GM18517 (cell line): ENCODE results near the gene ARHGDIG.
"Not testable (repeated sequence)": the region's sequence is repeated elsewhere in the genome, so short reads cannot be mapped to it uniquely, and the experiment has no call there.

Source experiments
- ATAC-seq: cut with Tn5 transposase; IDR thresholded peaks from one replicate; pipeline ENCODE4 v1.9.1; 2021; ENCODE audit warnings: mild to moderate bottlenecking, moderate library complexity; ENCODE audit not compliant: unreplicated experiment

Gene ARHGDIG

DNA sequence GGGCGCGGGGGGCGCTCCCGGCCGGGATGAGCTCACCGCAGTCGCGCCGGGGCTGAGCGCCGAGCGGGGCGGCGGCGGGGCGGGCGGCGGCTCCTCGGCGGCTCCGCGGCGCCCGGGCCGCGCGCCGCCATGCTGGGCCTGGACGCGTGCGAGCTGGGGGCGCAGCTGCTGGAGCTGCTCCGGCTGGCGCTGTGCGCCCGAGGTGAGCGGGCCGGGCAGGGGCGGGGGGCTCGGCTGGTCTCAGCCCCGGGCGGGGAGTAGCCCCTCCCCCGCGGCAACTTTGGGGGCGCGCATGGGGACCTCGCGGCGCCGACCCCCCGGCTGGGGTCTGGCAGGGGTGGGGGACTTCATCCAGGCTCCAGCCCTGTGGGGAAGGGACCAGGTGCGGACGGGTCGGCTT, at the start of gene ARHGDIG:
Gene ARHGDIG, plus strand, starts transcription at position 40 of the 400 bp plus-strand sequence. Its CDS starts 90 bp downstream, at position 130.
- ATAC-seq, result no peak

DNA sequence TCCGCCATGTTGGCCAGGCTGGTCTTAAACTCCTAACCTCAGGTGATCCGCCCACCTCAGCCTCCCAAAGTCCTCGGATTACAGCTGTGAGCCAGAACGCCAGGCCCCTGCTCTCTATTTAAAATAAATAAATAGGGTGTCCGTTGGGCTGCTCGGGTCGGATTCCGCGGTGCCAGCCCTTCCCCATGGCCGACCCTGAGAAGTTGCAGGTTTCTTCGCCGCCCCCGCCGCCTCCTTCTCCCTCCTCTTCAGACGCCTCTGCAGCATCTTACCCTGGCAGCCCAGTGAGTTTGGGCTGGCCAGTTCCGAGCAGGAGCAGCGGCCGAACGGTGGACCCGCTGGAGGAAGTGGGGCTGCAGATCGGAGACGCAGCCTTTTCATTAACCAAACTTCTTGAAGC, 49.4 kb upstream of the ARHGDIG start:
- ATAC-seq, result no peak

DNA sequence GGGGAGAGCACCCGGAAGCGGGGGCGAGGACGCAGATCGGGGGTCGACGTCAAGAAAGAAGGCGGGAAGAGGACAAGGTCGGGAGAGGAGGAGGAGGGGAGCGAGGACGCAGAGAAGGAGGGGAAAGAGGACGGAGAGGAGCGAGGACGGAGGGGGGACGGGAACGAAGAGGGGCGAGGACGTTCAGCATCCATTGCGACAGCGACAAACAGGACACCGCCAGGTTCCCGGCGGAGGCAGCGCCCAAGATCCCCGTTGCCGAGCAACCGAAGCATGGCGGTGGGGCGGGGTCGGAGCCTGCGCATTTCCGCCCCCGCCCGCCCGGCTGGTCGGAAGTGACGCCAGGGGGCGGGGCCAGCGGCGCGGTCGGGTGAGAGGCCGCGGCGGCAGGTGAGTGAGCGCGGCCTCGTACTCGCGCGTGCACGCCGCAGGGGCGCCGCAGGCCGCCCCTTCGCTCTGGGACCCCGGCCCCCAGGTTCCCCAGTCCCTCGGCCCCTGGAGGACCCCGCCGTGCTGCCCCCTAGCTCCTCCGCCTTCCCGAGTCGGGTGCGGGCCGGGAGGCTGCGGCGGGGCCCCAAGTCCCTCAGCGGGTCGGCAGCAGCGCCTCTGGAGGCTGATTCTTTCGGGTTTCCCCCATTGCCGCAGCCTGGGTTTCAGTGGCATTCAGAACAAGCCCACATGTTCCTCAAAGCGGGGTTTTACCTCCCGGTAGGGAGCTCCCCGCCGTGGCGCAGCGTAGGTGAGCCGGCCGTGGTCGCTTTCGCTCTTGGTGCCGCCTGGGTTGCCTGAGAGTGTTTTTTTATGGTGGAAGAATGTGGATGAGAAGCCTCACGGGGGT, 45.7 kb upstream of the ARHGDIG start, which contains the start of gene FAM234A:
Gene FAM234A, plus strand, starts transcription at position 354 of the 838 bp plus-strand sequence. CDS start 19,593 bp downstream, outside the sequence.
- ATAC-seq, result peak; percentile 85

DNA sequence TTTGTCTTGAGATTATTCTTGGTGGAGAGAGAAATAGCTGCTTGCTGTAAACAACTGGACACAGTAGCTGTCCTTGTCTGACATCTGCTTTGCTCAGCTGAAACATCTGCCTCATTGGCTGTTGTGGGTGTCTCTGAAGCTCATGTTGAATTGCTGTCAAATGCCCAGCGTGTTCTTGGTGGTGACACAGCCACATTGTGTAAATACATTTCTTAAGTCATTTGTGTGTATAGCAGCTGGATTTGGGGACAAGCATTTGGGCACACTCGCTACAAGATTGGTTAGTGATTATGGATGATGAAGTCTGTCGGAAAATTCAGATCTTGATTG, 40.5 kb upstream of the ARHGDIG start:
- no peak for ATAC-seq

DNA sequence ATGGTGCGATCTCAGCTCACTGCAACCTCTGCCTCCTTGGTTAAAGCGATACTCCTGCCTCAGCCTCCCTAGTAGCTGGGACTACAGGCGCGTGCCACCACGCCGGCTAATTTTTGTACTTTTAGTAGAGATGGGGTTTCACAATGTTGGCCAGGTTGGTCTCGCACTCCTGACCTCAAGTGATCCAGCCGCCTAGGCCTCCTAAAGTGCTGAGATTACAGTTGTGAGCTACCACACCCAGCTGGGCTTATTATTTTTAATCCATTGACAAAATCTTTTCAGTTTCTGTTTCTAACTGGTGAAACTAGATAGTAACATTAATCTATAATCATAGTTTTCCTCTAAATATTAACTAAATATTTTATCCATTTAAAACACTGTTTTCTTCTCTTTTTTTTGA, 39.8 kb upstream of the ARHGDIG start:
- no peak for ATAC-seq

DNA sequence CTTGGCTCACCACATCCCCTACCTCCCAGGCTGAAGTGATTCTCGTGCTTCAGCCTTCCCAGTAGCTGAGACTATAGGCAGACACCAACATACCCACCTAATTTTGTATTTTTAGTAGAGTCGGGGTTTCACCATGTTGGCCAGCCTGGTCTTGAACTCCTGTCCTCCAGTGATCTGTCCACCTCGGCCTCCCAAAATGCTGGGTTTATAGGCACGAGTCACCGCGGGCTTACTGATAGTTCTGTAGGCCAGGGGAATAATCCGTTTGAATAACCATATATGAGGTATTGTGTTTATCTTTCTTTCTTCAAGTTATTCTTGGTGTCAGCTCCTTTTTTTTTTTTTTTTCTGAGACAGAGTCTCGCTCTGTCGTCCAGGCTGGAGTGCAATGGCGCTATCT, 38.1 kb upstream of the ARHGDIG start:
- ATAC-seq, result no peak

DNA sequence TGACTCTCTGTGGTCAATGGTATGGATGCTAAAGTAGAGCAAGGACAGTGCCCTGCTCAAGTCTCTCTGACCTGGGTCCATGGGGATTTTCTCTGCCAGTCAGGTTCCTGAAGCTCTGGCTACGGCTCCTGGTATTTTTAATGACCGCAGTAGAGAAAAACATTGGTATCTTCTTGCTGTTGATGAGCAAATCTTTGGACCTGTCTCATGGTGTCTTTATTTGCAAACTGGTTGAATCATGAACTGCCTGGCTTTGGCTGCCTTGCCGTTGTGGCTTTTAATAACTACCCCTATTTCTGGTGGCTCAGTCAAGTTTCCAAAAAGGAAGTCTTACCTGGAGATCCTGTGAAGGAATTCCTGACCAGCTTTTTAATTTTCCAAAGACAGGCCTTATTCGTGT, 37.0 kb upstream of the ARHGDIG start:
- ATAC-seq, result no peak

DNA sequence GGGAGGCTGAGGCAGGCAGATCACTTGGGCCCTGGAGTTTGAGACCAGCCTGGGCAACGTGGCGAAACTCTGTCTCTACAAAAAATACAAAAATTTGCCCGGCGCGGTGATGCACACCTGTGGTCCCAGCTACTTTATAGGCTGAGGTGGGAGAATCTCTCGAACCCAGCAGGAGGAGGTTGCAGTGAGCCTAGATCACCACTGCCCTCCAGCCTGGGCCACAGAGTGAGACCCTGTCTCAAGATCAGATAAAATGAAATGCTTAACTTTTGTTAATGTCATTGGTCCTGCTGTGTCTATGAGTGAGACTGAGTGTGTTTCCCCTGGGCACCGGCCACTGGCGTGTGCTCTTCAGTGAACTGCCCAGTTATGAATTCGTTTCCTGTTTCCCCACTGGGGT, 35.3 kb upstream of the ARHGDIG start:
- ATAC-seq, result no peak

DNA sequence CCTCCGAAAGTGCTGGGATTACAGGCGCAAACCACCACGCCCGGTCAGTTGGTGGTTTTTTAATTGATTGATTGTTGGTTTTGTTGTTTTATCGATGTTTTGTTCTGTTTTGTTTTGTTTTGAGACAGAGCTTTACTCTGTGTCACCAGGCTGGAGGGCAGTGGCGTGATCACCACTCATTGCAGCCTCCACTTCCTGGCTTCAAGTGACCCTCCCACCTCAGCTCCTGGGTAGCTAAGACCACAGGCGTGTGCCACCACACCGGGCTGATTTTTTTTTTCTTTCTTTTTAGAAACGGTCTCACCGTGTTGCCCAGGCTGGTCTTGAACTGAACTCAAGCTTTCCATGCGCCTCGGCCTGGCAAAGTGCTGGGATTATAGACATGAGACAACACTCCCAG, 33.4 kb upstream of the ARHGDIG start:
- ATAC-seq, result no peak

DNA sequence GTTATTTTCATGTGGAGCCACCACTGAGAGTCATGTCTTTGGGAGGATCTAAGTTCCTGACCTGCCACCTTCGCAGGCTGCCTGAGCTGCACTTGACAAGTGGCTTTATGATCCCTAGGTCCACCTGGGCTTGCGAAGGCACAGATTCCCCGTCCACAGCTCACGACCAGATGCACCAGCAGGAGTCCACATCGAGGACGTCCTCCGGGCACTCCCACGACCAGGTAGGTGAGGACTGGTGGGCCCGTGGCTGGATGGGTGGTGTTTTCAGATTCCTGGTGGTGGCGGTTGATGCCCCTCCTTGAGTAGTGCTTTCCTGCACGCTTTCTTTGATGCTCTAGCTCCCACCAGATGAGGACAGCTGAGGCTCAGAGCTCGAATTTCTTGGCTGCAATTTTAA, 31.0 kb upstream of the ARHGDIG start:
- ATAC-seq, result no peak

DNA sequence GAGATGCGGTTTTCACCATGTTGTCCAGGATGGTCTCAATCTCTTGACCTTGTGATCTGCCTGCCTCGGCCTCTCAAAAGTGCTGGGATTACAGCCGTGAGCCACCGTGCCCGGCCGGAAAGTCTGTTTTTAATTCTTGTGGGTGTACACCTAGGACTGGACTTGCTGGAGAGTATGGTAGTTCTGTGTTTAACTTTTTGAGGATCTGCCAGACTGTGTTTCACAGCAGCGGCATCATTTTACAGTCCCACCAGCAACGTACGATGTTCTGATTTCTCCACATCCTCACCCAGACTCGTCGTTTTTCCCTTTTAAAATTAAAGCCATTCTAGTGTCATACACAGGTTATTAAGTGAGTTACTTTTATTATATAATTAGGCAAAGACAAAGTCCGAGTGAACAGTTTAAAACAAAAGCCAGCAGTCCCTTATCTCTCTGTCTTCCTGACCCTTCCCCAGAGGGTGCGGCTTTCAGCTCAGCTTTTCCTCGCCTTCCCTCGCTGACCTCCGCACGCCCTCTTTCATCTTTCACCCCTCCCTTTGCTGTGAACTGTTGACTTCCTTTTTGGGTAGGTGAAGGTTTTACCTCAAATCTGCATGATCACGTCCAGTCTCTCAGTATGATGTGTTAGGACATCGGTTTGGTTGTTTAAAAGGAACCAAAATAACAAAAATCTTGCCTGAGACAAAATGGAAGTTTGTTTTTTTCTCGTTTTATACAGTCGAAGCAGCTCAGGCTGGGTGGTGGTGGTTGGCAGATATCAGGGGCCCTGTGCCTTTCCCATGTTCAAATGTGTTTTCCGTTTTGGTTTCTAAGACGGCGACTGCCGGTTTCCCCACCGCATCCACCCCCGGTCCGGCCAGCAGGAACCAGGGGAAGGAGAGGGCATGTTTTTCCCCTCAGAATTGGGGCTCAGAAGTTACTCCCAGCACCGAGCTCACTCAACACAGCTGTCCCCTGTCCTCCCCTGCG, 27.7 kb upstream of the ARHGDIG start:
- peak; percentile 51 for ATAC-seq

DNA sequence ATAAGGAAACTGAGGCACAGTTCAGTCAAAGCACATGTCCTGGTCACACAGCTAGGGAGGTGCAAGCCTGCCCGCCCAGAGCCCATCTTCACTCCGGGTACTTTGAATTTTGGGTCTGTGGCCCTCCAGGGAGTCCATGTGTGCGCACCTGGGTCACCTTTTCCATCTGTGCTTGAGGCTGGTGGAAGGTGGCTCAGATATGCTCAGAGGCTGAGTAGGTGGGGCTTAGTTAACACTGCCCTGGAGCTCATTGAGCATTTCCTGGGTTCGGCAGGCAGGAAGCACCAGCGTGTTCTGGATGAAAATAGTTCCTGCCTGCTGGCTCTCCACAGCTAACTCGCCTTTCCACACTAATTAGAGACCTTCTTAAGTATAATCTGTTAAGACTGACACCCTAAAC, 26.6 kb upstream of the ARHGDIG start:
- ATAC-seq, result no peak

DNA sequence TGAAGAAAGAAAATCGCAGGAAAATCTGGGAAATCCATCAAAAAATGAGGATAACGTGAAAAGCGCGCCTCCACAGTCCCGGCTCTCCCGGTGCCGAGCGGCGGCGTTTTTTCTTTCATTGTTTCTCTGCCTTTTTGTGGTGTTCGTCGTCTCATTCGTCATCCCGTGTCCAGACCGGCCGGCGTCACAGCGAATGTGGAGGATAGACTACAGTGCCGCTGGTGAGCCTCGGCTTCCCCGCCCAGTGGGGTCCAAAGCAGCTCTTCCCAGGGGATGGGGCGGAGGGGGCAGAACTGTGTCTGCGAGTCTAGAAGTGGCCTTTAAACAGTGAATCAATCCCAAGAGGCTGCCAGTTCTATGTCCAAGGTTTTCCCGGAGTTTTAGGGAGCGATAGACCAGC, 25.9 kb upstream of the ARHGDIG start:
- no peak for ATAC-seq

DNA sequence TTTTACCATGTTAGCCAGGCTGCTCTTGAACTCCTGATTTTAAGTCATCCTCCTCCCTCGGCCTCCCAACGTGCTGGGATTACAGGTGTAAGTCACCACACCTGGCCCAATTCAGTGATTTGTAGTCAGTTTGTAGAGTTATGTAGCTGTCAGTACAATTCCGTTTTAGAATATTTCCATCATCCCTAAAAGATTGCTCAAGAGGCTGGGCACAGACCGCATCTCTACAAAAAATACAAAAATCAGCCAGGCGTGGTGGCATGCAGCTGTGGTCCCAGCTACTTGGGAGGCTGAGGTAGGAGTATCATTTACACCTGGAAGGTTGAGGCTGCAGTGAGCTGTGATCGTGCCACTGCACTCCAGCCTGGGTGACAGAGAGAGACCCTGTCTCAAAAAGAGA, 25.2 kb upstream of the ARHGDIG start:
- no peak for ATAC-seq

DNA sequence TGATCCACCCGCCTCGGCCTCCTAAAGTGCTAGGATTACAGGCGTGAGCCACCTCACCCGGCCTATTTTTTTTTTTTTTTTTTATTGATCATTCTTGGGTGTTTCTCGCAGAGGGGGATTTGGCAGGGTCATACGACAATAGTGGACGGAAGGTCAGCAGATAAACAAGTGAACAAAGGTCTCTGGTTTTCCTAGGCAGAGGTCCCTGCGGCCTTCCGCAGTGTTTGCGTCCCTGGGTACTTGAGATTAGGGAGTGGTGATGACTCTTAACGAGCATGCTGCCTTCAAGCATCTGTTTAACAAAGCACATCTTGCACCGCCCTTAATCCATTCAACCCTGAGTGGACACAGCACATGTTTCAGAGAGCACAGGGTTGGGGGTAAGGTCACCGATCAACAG, 22.3 kb upstream of the ARHGDIG start:
- ATAC-seq, result not testable (repeated sequence)

DNA sequence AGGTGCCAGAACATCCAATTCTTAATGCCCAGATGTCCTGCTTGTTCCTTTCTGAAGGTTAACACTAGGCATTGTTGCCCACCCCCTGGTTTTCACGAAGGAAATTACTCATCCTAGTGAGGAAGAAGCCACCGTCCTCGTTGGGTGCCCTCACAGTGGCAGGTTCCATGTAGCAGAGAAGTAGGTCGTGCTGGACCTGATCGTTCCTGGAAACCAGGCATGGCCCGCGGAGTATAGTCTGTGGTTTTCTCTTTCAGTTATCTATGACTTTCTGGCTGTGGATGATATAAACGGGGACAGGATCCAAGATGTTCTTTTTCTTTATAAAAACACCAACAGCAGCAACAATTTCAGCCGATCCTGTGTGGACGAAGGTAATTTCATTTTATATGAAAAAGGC, 21.2 kb upstream of the ARHGDIG start:
- ATAC-seq, result no peak

DNA sequence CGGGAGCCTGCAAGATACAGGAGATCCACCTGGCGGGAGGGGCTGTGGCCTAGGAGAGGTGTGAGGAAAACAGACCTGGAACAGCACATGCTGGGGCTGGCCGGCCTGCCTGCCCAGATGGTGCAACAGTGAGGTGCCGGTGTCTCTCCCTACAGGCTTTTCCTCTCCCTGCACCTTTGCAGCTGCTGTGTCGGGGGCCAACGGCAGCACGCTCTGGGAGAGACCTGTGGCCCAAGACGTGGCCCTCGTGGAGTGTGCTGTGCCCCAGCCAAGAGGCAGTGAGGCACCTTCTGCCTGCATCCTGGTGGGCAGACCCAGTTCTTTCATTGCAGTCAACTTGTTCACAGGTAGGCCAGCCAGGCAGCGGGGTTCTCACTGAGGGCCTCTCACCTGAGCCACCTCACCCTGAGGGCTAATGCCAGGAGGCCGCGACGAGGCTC, 20.6 kb upstream of the ARHGDIG start:
- ATAC-seq, result no peak

DNA sequence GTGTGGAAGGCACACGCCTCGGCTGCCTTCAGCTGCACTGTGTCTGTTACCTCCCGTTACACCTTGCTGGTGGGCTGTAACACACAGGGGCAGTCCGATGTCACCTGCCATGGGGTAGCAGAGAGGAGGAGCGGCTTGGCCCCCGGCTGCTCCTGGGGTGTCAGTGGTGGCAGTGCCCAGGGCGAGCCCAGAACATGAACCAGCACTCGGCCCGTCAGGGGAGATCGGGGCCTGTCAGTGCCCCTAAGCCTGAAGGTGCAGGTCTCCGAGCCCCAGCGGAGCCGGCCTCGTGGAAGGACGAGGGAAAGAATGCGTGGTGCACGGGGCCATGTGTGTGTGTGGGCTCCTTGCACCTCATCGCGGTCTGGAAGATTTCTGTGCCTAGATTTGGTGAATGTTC, 20.1 kb upstream of the ARHGDIG start:
- ATAC-seq, result no peak

DNA sequence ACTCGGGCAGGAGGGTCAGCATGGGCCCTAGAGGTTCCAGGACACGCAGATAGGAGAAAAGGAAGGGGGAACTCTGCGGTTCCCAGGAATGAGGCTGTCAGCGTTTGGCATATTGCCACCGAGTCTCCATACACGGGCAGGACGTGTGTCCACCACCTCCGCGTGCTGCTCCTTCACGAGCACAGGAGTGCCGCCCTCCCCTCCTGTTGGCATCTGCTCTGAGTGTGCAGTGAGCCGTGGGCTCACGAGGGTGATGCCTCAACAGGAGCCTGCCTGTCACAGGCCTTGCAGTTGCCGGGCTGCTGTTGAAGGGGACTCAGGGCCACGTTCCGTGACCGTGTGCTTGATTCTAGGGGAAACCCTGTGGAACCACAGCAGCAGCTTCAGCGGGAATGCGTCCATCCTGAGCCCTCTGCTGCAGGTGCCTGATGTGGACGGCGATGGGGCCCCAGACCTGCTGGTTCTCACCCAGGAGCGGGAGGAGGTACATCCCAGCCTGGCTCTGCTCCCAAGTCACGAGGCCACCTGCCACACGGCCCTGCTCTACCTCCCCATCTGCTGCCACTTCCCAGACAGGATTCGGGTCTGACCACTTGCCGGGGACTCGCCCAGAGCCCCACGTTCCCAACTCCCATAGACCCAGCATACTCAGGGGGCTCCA, 19.2 kb upstream of the ARHGDIG start:
- ATAC-seq, result no peak

DNA sequence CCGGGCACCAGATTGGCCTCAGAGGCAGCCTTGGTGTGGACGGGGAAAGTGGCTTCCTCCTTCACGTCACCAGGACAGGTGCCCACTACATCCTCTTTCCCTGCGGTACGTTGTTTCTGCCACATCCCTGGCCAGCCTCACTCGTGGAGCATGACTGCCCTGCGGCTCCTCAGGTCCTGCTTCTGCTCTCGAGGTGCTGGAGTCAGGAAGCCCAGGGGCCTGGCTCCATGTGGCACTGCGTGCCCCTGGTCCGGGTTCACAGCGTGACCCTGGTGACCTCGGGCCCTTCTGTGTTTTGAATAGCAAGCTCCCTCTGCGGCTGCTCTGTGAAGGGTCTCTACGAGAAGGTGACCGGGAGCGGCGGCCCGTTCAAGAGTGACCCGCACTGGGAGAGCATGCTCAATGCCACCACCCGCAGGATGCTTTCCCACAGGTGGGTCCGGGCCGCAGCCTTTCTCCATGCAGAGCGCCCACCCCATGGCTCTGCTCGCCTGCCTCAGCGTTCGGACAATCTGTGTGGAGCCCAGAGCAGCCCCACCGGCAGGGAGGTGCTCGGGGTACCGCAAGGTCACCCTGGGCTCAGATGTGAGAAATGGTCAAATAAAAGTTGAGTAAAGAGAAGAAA, 18.2 kb upstream of the ARHGDIG start:
- no peak for ATAC-seq
